GM12878 (cell line): Measurements from ENCODE around the gene TRPM8.

Experiments
- CBFB ChIP-seq: IDR thresholded peaks from 2 replicates; pipeline ENCODE4 v1.6.1; 2016; ENCODE audit warnings: antibody characterized with exemption, low read depth
- CREB1 ChIP-seq: IDR thresholded peaks from 2 replicates; pipeline ENCODE4 v1.6.1; 2012; ENCODE audit warnings: low read depth, mild to moderate bottlenecking, inconsistent platforms
- ETV6 ChIP-seq, 2 experiments: fragments of 450-650 bp in 1 of 2; IDR thresholded peaks in 1 of 2; conservative IDR thresholded peaks in 1 of 2; 2 replicates each; pipeline ENCODE4 v1.6.1; 2014; ENCODE audit warnings: antibody characterized with exemption in 1 of 2, borderline replicate concordance in 1 of 2, low read depth in 1 of 2, mild to moderate bottlenecking in 1 of 2, moderate library complexity in 1 of 2
- FOS ChIP-seq: IDR thresholded peaks from 3 replicates; pipeline ENCODE4 v1.6.1; 2011; ENCODE audit warnings: borderline replicate concordance; ENCODE audit not compliant: insufficient read length; ENCODE audit errors: extremely low read depth
- KDM1A ChIP-seq: fragments of 200-600 bp; sonication (generic); IDR thresholded peaks from 2 replicates; pipeline ENCODE4 v1.6.1; 2016; ENCODE audit warnings: borderline replicate concordance
- POLR2A ChIP-seq: IDR thresholded peaks from 2 replicates; pipeline ENCODE4 v1.6.1; 2011; ENCODE audit warnings: low read depth, mild to moderate bottlenecking, low read length
- POLR2AphosphoS5 ChIP-seq: IDR thresholded peaks from 2 replicates; pipeline ENCODE4 v1.6.1; 2011; ENCODE audit warnings: mild to moderate bottlenecking, low read length, inconsistent platforms
- RCOR1 ChIP-seq: conservative IDR thresholded peaks from 2 replicates; pipeline ENCODE4 v1.6.1; 2012; ENCODE audit warnings: low read depth, low read length, improper control_type of control experiment
- SMARCA5 ChIP-seq: fragments of 450-650 bp; IDR thresholded peaks from 2 replicates; pipeline ENCODE4 v1.6.1; 2017; ENCODE audit warnings: mild to moderate bottlenecking
- TAF1 ChIP-seq: IDR thresholded peaks from 2 replicates; pipeline ENCODE4 v1.6.1; 2011; ENCODE audit warnings: mild to moderate bottlenecking, low read depth, low read length, borderline replicate concordance
- TCF12 ChIP-seq: IDR thresholded peaks from 2 replicates; pipeline ENCODE4 v1.6.1; 2011; ENCODE audit warnings: low read depth, mild to moderate bottlenecking, low read length
- TF ChIP-seq, protein P1 (sequence below), 3 experiments: IDR thresholded peaks in 2 of 3; conservative IDR thresholded peaks in 1 of 3; 2 replicates each; pipeline ENCODE4 v1.5.1; 2011; ENCODE audit warnings: low read depth in 3 of 3, low read length in 3 of 3, mild to moderate bottlenecking in 3 of 3, control low read depth in 2 of 3, moderate library complexity in 2 of 3, inconsistent platforms in 1 of 3, mixed read lengths in 1 of 3; ENCODE audit not compliant: control insufficient read depth in 2 of 3, insufficient read depth in 1 of 3; ENCODE audit errors: extremely low read depth in 1 of 3
- TF ChIP-seq, protein P2 (sequence below): IDR thresholded peaks from 2 replicates; pipeline ENCODE4 v1.6.1; 2012; ENCODE audit warnings: low read depth, low read length, improper control_type of control experiment

DNA sequence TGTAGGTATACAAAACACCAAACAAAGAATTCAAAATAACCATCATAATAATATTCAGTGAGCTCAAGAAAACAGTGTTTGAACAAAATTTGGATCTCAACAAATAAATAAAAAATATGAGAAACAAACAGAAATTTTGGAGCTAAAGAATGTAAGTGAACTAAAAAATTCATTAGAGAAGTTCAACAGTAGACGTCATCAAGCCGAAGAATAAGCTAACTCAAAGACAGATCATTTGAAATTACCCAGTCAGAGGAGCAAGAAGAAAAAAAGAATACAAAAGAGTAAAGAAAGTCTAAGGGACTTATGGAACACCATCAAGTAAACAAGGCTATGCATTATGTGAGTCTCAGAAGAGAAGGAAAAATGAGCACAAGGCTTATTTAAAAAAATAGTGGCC, 116.7 kb downstream of the TRPM8 start:
- no peak for TF ChIP-seq TCF12
- TF ChIP-seq, protein P1, sequence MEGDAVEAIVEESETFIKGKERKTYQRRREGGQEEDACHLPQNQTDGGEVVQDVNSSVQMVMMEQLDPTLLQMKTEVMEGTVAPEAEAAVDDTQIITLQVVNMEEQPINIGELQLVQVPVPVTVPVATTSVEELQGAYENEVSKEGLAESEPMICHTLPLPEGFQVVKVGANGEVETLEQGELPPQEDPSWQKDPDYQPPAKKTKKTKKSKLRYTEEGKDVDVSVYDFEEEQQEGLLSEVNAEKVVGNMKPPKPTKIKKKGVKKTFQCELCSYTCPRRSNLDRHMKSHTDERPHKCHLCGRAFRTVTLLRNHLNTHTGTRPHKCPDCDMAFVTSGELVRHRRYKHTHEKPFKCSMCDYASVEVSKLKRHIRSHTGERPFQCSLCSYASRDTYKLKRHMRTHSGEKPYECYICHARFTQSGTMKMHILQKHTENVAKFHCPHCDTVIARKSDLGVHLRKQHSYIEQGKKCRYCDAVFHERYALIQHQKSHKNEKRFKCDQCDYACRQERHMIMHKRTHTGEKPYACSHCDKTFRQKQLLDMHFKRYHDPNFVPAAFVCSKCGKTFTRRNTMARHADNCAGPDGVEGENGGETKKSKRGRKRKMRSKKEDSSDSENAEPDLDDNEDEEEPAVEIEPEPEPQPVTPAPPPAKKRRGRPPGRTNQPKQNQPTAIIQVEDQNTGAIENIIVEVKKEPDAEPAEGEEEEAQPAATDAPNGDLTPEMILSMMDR (IDR thresholded peaks at IDR 0.05 in 2 of 3, conservative IDR thresholded peaks at IDR 0.05 in 1 of 3; ENCODE audit: control insufficient read depth in 2 of 3, extremely low read depth in 1 of 3, insufficient read depth in 1 of 3, low read depth in 3 of 3, low read length in 3 of 3), result no peak
- TF ChIP-seq, protein P2, sequence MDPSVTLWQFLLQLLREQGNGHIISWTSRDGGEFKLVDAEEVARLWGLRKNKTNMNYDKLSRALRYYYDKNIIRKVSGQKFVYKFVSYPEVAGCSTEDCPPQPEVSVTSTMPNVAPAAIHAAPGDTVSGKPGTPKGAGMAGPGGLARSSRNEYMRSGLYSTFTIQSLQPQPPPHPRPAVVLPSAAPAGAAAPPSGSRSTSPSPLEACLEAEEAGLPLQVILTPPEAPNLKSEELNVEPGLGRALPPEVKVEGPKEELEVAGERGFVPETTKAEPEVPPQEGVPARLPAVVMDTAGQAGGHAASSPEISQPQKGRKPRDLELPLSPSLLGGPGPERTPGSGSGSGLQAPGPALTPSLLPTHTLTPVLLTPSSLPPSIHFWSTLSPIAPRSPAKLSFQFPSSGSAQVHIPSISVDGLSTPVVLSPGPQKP, result no peak
- no peak for TF ChIP-seq RCOR1
- TF ChIP-seq ETV6 (conservative IDR thresholded peaks at IDR 0.05 in 1 of 2, IDR thresholded peaks at IDR 0.05 in 1 of 2; ENCODE audit: borderline replicate concordance in 1 of 2, low read depth in 1 of 2), result no peak
- TF ChIP-seq CREB1, result no peak
- no peak for TF ChIP-seq FOS
- TF ChIP-seq POLR2AphosphoS5, result no peak
- TF ChIP-seq POLR2A, result no peak
- TF ChIP-seq CBFB, result no peak
- TF ChIP-seq SMARCA5, result no peak
- TF ChIP-seq KDM1A, result no peak
- TF ChIP-seq TAF1, result no peak
